HepG2 (cell line): ENCODE results near the gene MTHFD1.

Experiments
- BRF2 ChIP-seq: sonication (generic); formaldehyde crosslinking; IDR thresholded peaks from 2 replicates; pipeline ENCODE4 v1.8.1; 2022; ENCODE audit warnings: mild to moderate bottlenecking, missing genetic modification reagents
- RCOR2 ChIP-seq: IDR thresholded peaks from 2 replicates; pipeline ENCODE4 v1.6.1; 2016; ENCODE audit warnings: missing biosample characterization, missing genetic modification reagents
- TBP ChIP-seq: sonication (generic); formaldehyde crosslinking; IDR thresholded peaks from 2 replicates; pipeline ENCODE4 v1.5.0; 2020; ENCODE audit warnings: missing genetic modification reagents
- ZBTB7A ChIP-seq: sonication (generic); formaldehyde crosslinking; IDR thresholded peaks from 2 replicates; pipeline ENCODE4 v1.8.0; 2022; ENCODE audit warnings: mild to moderate bottlenecking, missing genetic modification reagents

DNA sequence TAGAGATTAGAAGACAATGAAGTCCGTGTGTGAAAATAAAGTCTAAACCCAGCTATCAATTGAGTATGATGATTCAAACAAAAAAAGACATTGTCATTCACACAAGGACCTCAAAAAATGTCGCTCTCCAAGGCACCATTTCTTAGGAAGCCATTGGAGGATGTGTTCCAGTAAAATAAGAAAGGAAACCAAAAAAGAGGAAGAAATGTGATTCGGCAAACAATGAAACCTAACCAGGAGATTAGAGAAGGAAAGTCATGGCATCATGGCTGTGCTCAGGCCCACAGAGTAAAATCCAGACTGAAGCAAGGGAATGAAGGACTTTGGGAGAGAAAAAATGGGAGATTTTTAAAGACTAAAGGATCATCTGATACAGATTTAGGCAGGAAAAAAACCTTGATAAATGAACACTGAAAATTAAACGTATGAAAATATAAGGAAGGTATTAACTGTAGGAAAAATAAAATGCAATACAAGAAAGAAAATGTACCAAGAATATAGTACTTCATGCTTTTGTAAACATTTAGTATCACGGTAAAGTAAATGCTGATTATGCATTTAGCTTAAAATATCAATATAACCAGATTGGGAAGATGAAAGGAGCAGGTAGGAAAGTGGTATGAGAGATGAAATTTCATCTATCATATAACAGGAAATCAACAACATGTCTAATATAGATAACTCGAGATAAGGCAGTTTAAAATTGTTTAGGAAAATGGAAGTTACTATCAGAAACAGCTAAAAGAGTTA lies 38.2 kb upstream of the MTHFD1 start:
- TF ChIP-seq ZBTB7A (CRISPR knock-in tag) (no peak), RCOR2 (CRISPR knock-in tag) (no peak), TBP (no peak), BRF2 (CRISPR knock-in tag) (no peak)
